H9 (cell line): ENCODE measurements around the gene UBASH3A. TPM values are rescaled to one million over a fixed set of nuclear protein-coding genes. Genes with fewer than 3 reads are reported as not detected.

ENCODE experiments used
- DNase-seq: peaks from one replicate; pipeline ENCODE4 v3.0.0-alpha.2; 2017
- H2AFZ ChIP-seq: one replicate; pipeline ENCODE4 v1.6.1; 2013; ENCODE audit warnings: mild to moderate bottlenecking, low read length, control low read depth, moderate library complexity
- H2AK5ac ChIP-seq: 2 replicates; pipeline ENCODE4 v1.6.1; 2013; ENCODE audit warnings: low read length, control low read depth, mixed read lengths; ENCODE audit not compliant: insufficient read length
- H2BK120ac ChIP-seq: one replicate; pipeline ENCODE4 v1.6.1; 2013; ENCODE audit warnings: low read depth, mild to moderate bottlenecking, low read length, control low read depth, inconsistent platforms; ENCODE audit not compliant: poor library complexity, severe bottlenecking
- H2BK12ac ChIP-seq: 2 replicates; pipeline ENCODE4 v1.6.1; 2013; ENCODE audit warnings: low read length, control low read depth, mixed read lengths, low read depth; ENCODE audit not compliant: insufficient read length
- H2BK15ac ChIP-seq: 2 replicates; pipeline ENCODE4 v1.6.1; 2013; ENCODE audit warnings: low read depth, low read length, control low read depth
- H2BK20ac ChIP-seq: one replicate; pipeline ENCODE4 v1.6.1; 2013; ENCODE audit warnings: low read depth, mild to moderate bottlenecking, low read length, control low read depth, inconsistent platforms; ENCODE audit not compliant: poor library complexity, severe bottlenecking
- H2BK5ac ChIP-seq: 2 replicates; pipeline ENCODE4 v1.6.1; 2013; ENCODE audit warnings: low read length, control low read depth, mixed read lengths; ENCODE audit not compliant: insufficient read length
- H3K14ac ChIP-seq: 2 replicates; pipeline ENCODE4 v1.6.1; 2013; ENCODE audit warnings: low read length, control low read depth; ENCODE audit not compliant: insufficient read depth
- H3K18ac ChIP-seq: 2 replicates; pipeline ENCODE4 v1.6.1; 2013; ENCODE audit warnings: low read depth, mild to moderate bottlenecking, mixed read lengths, low read length, control low read depth; ENCODE audit not compliant: insufficient read length
- H3K23ac ChIP-seq: 2 replicates; pipeline ENCODE4 v1.6.1; 2013; ENCODE audit warnings: low read length, control low read depth, mixed read lengths, low read depth; ENCODE audit not compliant: insufficient read length
- H3K23me2 ChIP-seq: 2 replicates; pipeline ENCODE4 v1.6.1; 2013; ENCODE audit warnings: low read depth, mild to moderate bottlenecking, mixed read lengths, low read length, control low read depth; ENCODE audit not compliant: insufficient read length, poor library complexity, severe bottlenecking
- H3K27ac ChIP-seq: 2 replicates; pipeline ENCODE4 v1.5.1; 2013; ENCODE audit warnings: low read length, control low read depth, mixed read lengths, low read depth; ENCODE audit not compliant: insufficient read length
- H3K27me3 ChIP-seq: 2 replicates; pipeline ENCODE4 v1.6.1; 2013; ENCODE audit warnings: low read length, control low read depth, inconsistent platforms; ENCODE audit not compliant: insufficient read depth
- H3K4ac ChIP-seq: 2 replicates; pipeline ENCODE4 v1.6.1; 2013; ENCODE audit warnings: low read depth, mild to moderate bottlenecking, control low read depth, inconsistent platforms, low read length, moderate library complexity
- H3K4me1 ChIP-seq: 2 replicates; pipeline ENCODE4 v1.6.1; 2013; ENCODE audit warnings: low read length, control low read depth, inconsistent platforms; ENCODE audit not compliant: insufficient read depth
- H3K4me2 ChIP-seq: 2 replicates; pipeline ENCODE4 v1.6.1; 2013; ENCODE audit warnings: low read length, control low read depth, mixed read lengths; ENCODE audit not compliant: insufficient read length, insufficient read depth
- H3K56ac ChIP-seq: 2 replicates; pipeline ENCODE4 v1.6.1; 2013; ENCODE audit warnings: low read depth, mild to moderate bottlenecking, mixed read lengths, low read length, control low read depth; ENCODE audit not compliant: insufficient read length
- H3K79me1 ChIP-seq: 2 replicates; pipeline ENCODE4 v1.6.1; 2013; ENCODE audit warnings: low read depth, mild to moderate bottlenecking, moderate library complexity, low read length, control low read depth, inconsistent platforms; ENCODE audit not compliant: insufficient read depth, poor library complexity, severe bottlenecking
- H3K79me2 ChIP-seq: 2 replicates; pipeline ENCODE4 v1.6.1; 2013; ENCODE audit warnings: low read length, control low read depth, inconsistent platforms; ENCODE audit not compliant: insufficient read depth
- H3K9ac ChIP-seq: 2 replicates; pipeline ENCODE4 v1.6.1; 2013; ENCODE audit warnings: low read length, control low read depth, mixed read lengths; ENCODE audit not compliant: insufficient read length; ENCODE audit errors: extremely low read depth
- H3K9me3 ChIP-seq: one replicate; pipeline ENCODE4 v1.6.1; 2013; ENCODE audit warnings: low read depth, low read length, inconsistent platforms; ENCODE audit not compliant: control insufficient read depth
- H3T11ph ChIP-seq: one replicate; pipeline ENCODE4 v1.6.1; 2013; ENCODE audit warnings: mild to moderate bottlenecking, low read length, control low read depth, inconsistent platforms
- H4K20me1 ChIP-seq: one replicate; pipeline ENCODE4 v1.6.1; 2013; ENCODE audit not compliant: control insufficient read depth, insufficient read length, insufficient read depth
- H4K5ac ChIP-seq: 2 replicates; pipeline ENCODE4 v1.6.1; 2013; ENCODE audit warnings: low read depth, mild to moderate bottlenecking, mixed read lengths, low read length, control low read depth; ENCODE audit not compliant: insufficient read length
- H4K8ac ChIP-seq: replicated peaks from 2 replicates; pipeline ENCODE4 v1.6.1; 2013; ENCODE audit warnings: low read length, control low read depth, mixed read lengths, low read depth; ENCODE audit not compliant: insufficient read length
- H4K91ac ChIP-seq: 2 replicates; pipeline ENCODE4 v1.6.1; 2013; ENCODE audit warnings: low read depth, mild to moderate bottlenecking, moderate library complexity, mixed read lengths, low read length, control low read depth; ENCODE audit not compliant: insufficient read length
- H3K27ac Mint-ChIP-seq, 3 experiments: 2 replicates in 2 of 3; 3 replicates in 1 of 3; pipeline ENCODE4 v1.8.0; 2020 to 2021; ENCODE audit warnings: mixed read lengths in 3 of 3, mild to moderate bottlenecking in 1 of 3, moderate library complexity in 1 of 3
- H3K27me3 Mint-ChIP-seq: 2 replicates; pipeline ENCODE4 v1.8.0; 2021; ENCODE audit warnings: low read depth, mild to moderate bottlenecking, moderate library complexity, mixed read lengths
- H3K36me3 Mint-ChIP-seq, 3 experiments: 2 replicates in 2 of 3; 3 replicates in 1 of 3; pipeline ENCODE4 v1.8.0; 2020 to 2021; ENCODE audit warnings: low read depth in 3 of 3, mixed read lengths in 3 of 3; ENCODE audit not compliant: insufficient read depth in 1 of 3
- H3K4me1 Mint-ChIP-seq, 2 experiments: 2 replicates each; pipeline ENCODE4 v1.8.0; 2020; ENCODE audit warnings: mixed read lengths in 2 of 2
- H3K4me3 Mint-ChIP-seq, 2 experiments: 2 replicates in 1 of 2; 3 replicates in 1 of 2; pipeline ENCODE4 v1.8.0; 2020 to 2021; ENCODE audit warnings: mild to moderate bottlenecking in 2 of 2, mixed read lengths in 2 of 2, moderate library complexity in 1 of 2
- H3K9me3 Mint-ChIP-seq, 2 experiments: 2 replicates in 1 of 2; 3 replicates in 1 of 2; pipeline ENCODE4 v1.8.0; 2020; ENCODE audit warnings: mild to moderate bottlenecking in 2 of 2, mixed read lengths in 2 of 2, moderate library complexity in 1 of 2
- CTCF ChIP-seq: fragments of 200-600 bp; sonication (generic); conservative IDR thresholded peaks from 3 replicates; pipeline ENCODE4 v1.8.0; 2021; ENCODE audit warnings: antibody characterized with exemption, mild to moderate bottlenecking
- WGBS: extraction: QIAGEN DNeasy Blood & Tissue Kit; methylation state at CpG from one replicate; pipeline ENCODE4 v1.1.7; 2013; ENCODE audit warnings: missing lambda C conversion rate, low lambda C conversion rate, mixed read lengths; ENCODE audit not compliant: insufficient read length; ENCODE audit errors: extremely low coverage; 5-methylcytosine and 5-hydroxymethylcytosine counted together
- total RNA-seq: library from RNA; stranded (reverse); gene quantifications from 2 replicates; pipeline ENCODE4 v1.2.1, GENCODE V29; 2021

The UBASH3A gene
- total RNA-seq, 1 experiment from 2014 or later: not detected

GRCh38 chr21:42451941-42452340 is 48.2 kb downstream of the UBASH3A start:
- H2BK12ac ChIP-seq: no peak overlapping the region
- H3K56ac ChIP-seq: no peak overlapping the region
- H4K20me1 ChIP-seq: no peaks in the 10 kb centered on the region
- no peaks in the 10 kb centered on the region for H3K4me1 ChIP-seq
- no peak overlapping the region for H2BK5ac ChIP-seq
- H3K27me3 Mint-ChIP-seq: peaks cover 8% of the 10 kb centered on the region
- no peak overlapping the region for H3K18ac ChIP-seq
- no peaks in the 10 kb centered on the region for H3K79me1 ChIP-seq
- H3K4me1 Mint-ChIP-seq: peaks cover 14 to 17% of the 10 kb centered on the region in 2 experiments
- no peaks in the 10 kb centered on the region for H3K9me3 ChIP-seq
- H3K4ac ChIP-seq: no peak overlapping the region
- H2BK15ac ChIP-seq: no peak overlapping the region
- H3K4me3 Mint-ChIP-seq: no peak overlapping the region
- no peaks in the 10 kb centered on the region for H3K27me3 ChIP-seq
- WGBS: no CpG with 5 or more reads among the region's 9 CpGs
- no peak overlapping the region for H2BK120ac ChIP-seq
- H3K23me2 ChIP-seq: no peaks in the 10 kb centered on the region
- peak overlapping the region in 1 of 3 experiments; percentile 72; a peak in 2 of 7 replicates for H3K27ac Mint-ChIP-seq
- no peak overlapping the region for H3K9ac ChIP-seq
- H3K14ac ChIP-seq: no peak overlapping the region
- no peaks in the 10 kb centered on the region; a peak in 1 of 5 replicates for H3K9me3 Mint-ChIP-seq
- no peaks in the 10 kb centered on the region for H3K79me2 ChIP-seq
- H3K23ac ChIP-seq: no peak overlapping the region
- no peaks in the 10 kb centered on the region for H3K36me3 Mint-ChIP-seq
- no peak overlapping the region for H2AK5ac ChIP-seq
- no peak for TF ChIP-seq CTCF
- H2BK20ac ChIP-seq: no peak overlapping the region
- no peak overlapping the region for H4K8ac ChIP-seq
- H3K4me2 ChIP-seq: no peak overlapping the region
- H2AFZ ChIP-seq: no peak overlapping the region
- no peak overlapping the region for H3K27ac ChIP-seq
- DNase-seq: no peak
- no peak overlapping the region for H3T11ph ChIP-seq
- H4K91ac ChIP-seq: no peak overlapping the region
- H4K5ac ChIP-seq: no peak overlapping the region
